ENCODE results near the gene ZNF44. TPM values are rescaled to one million over a fixed set of nuclear protein-coding genes. Genes with fewer than 3 reads are reported as not detected.
"Not testable (repeated sequence)": the region's sequence is repeated elsewhere in the genome, so short reads cannot be mapped to it uniquely, and the experiment has no call there.

Gene ZNF44
- total RNA-seq = 6.9 and 8.8 TPM in 2 replicates

- peak; percentile 95 for DNase-seq
Measured at GRCh38 chr19:12294249-12295158, at the start of gene ZNF44. TSS of gene ZNF44 (minus strand) at chr19:12294883. CDS start at chr19:12294694, 189 bp downstream.

- peak; percentile 92 for DNase-seq
Measured at GRCh38 chr19:12333162-12334159, 38.8 kb upstream of the ZNF44 start, which contains the start of gene ZNF563. TSS of gene ZNF563 (minus strand) at chr19:12333633. CDS start at chr19:12333482, 151 bp downstream.

- DNase-seq = no peak
Measured at GRCh38 chr19:12331211-12331941, 36.7 kb upstream of the ZNF44 start.

- DNase-seq = no peak
Measured at GRCh38 chr19:12330340-12330739, 35.7 kb upstream of the ZNF44 start.

GRCh38 chr19:12325690-12326089, 31.0 kb upstream of the ZNF44 start:
- no peak for DNase-seq

GRCh38 chr19:12318782-12319413, 24.2 kb upstream of the ZNF44 start:
- DNase-seq = no peak

- DNase-seq = no peak
Measured at GRCh38 chr19:12314553-12314952, 19.9 kb upstream of the ZNF44 start.

GRCh38 chr19:12308891-12309290, 14.2 kb upstream of the ZNF44 start:
- not testable (repeated sequence) for DNase-seq

- DNase-seq = no peak
Measured at GRCh38 chr19:12295191-12295590, 508 bp upstream of the ZNF44 start.

- DNase-seq = peak; percentile 57
Measured at GRCh38 chr19:12293777-12294248, 870 bp downstream of the ZNF44 start.

- DNase-seq = no peak
Measured at GRCh38 chr19:12289790-12290065, 5.0 kb downstream of the ZNF44 start.

GRCh38 chr19:12287958-12288500, 6.7 kb downstream of the ZNF44 start:
- no peak for DNase-seq

- DNase-seq = no peak
Measured at GRCh38 chr19:12284631-12285030, 10.1 kb downstream of the ZNF44 start.

- DNase-seq = no peak
Measured at GRCh38 chr19:12284226-12284625, 10.5 kb downstream of the ZNF44 start.

- no peak for DNase-seq
Measured at GRCh38 chr19:12278713-12279112, 16.0 kb downstream of the ZNF44 start.

- no peak for DNase-seq
Measured at GRCh38 chr19:12272980-12273901, 21.4 kb downstream of the ZNF44 start.

- DNase-seq = no peak
Measured at GRCh38 chr19:12272386-12272785, 22.3 kb downstream of the ZNF44 start.

GRCh38 chr19:12270854-12271253, 23.8 kb downstream of the ZNF44 start:
- no peak for DNase-seq

GRCh38 chr19:12265921-12266704, 28.6 kb downstream of the ZNF44 start:
- no peak for DNase-seq

GRCh38 chr19:12261554-12261953, 33.1 kb downstream of the ZNF44 start:
- DNase-seq = no peak

All from dermis blood vessel endothelial cell (primary cell).